Adrenal gland (tissue), 19 donors: ENCODE data around the gene GLDC. TPM values are rescaled to one million over a fixed set of nuclear protein-coding genes. Genes with fewer than 3 reads are reported as not detected.
"Not testable (repeated sequence)": the region's sequence is repeated elsewhere in the genome, so short reads cannot be mapped to it uniquely, and the experiment has no call there.

Experiments used
- DNase-seq, 7 donors: peaks; one replicate each; pipeline ENCODE4 v3.0.0-alpha.2; 2019 to 2020
- H3K27ac ChIP-seq, 5 donors: fragments of 200-600 bp; sonication (generic) in 4 of 5; 1 replicate in 3 of 5; 2 replicates in 2 of 5; pipeline versions ENCODE4 v1.5.1 to v1.8.0; 2016 to 2020; ENCODE audit warnings: mild to moderate bottlenecking in 1 of 5
- H3K27me3 ChIP-seq: fragments of 200-600 bp; 2 replicates; pipeline ENCODE4 v1.8.0; 2021
- H3K36me3 ChIP-seq, 2 donors: fragments of 200-600 bp; replicated peaks in 1 of 2; 1 replicate in 1 of 2; 2 replicates in 1 of 2; pipeline versions ENCODE4 v1.5.1 to v1.8.0; 2018 to 2022
- H3K4me1 ChIP-seq, 2 donors: fragments of 200-600 bp; replicated peaks in 1 of 2; 1 replicate in 1 of 2; 2 replicates in 1 of 2; pipeline versions ENCODE4 v1.5.1 to v1.8.0; 2018 to 2021
- H3K4me3 ChIP-seq, 4 donors: fragments of 200-600 bp; sonication (generic) in 3 of 4; one replicate each; pipeline ENCODE4 v1.5.1; 2016 to 2018
- H3K9me3 ChIP-seq, 3 donors: fragments of 200-600 bp; sonication (generic) in 1 of 3; replicated peaks in 1 of 3; 1 replicate in 2 of 3; 2 replicates in 1 of 3; pipeline versions ENCODE4 v1.5.1 to v1.8.0; 2016 to 2021
- CTCF ChIP-seq, 6 experiments: fragments of 450-650 bp in 4 of 6; fragments of 200-600 bp in 2 of 6; sonication (generic) in 1 of 6; IDR thresholded peaks; 1 replicate in 5 of 6; 2 replicates in 1 of 6; pipeline versions ENCODE4 v1.5.1 to v1.8.0; 2016 to 2021; ENCODE audit warnings: antibody characterized with exemption in 6 of 6, mild to moderate bottlenecking in 2 of 6, moderate library complexity in 1 of 6
- POLR2A ChIP-seq, 2 donors: fragments of 450-650 bp; IDR thresholded peaks; one replicate each; pipeline ENCODE4 v1.6.1; 2017; ENCODE audit warnings: antibody characterized with exemption in 2 of 2, mild to moderate bottlenecking in 2 of 2, moderate library complexity in 1 of 2
- WGBS, 4 donors: extraction: QIAGEN DNeasy Blood & Tissue Kit in 2 of 4; methylation state at CpG; one replicate each; pipeline versions ENCODE4 v1.1.5 to v1.1.7; 2013 to 2017; 5-methylcytosine and 5-hydroxymethylcytosine counted together
- intact Hi-C, 2 donors: fragments of 100-400 bp; cut with DNase I; formaldehyde crosslinking; loops; one replicate each; pipeline versions ENCODE4 v1.14.1 to v1.15.0; 2022 to 2023
- long read RNA-seq, 10 donors: library from polyadenylated mRNA in 3 of 10; unstranded in 2 of 10; stranded (forward) in 1 of 10; transcript quantifications; one replicate each; pipeline ENCODE4 v2.0.0 and lab custom pipeline, GENCODE V29; 2021 to 2026
- polyA plus RNA-seq, 3 donors: library from polyadenylated mRNA; stranded (reverse); fragments of 200-250 nt in 2 of 3; fragments of 350-450 nt in 1 of 3; fragmentation: Illumina TruSeq in 1 of 3; extraction: RNeasy Lipid Tissue Mini Kit (QIAGEN cat#74804) in 1 of 3; gene quantifications; one replicate each; pipeline ENCODE4 v1.2.3, GENCODE V29; 2013 to 2014
- total RNA-seq, 9 donors: library from RNA; depleted of rRNA in 4 of 9; stranded (reverse); fragments of >200 nt in 4 of 9; fragments of 120-200 nt in 1 of 9; fragmentation: NEBNext Ultra II Directional in 1 of 9; extraction: Animal tissue kit (Norgen Biotek cat#: 25700) in 1 of 9; gene quantifications; one replicate each; pipeline versions ENCODE4 v1.1.0 to v1.2.4, GENCODE V29; 2013 to 2023
- donor health status: healthy with polysubstance abuse.
- donor health status: Bipolar disorder and iron deficiency.
- donor health status: DM: yes; HTN: yes; CAD: no.
- donor health status: DM: no; HTN: no; CAD: no.
- donor health status: DM: no; HTN: no; CAD: no.
- donor health status: DM: yes; HTN: yes; CAD: no.

GLDC gene
- total RNA-seq (1 to 10 TPM in 1 of 9 donors, under 1 TPM in 6, not detected in 2; 0.14 to 1.3 (median 0.61) TPM), polyA plus RNA-seq (under 1 TPM; 0.16 to 0.27 (median 0.16) TPM)
- long read RNA-seq, donor 1: 0 reads
- long read RNA-seq, donor 2: 0 reads
- long read RNA-seq, donor 3: 0 reads
- long read RNA-seq, donor 4: 0 reads
- long read RNA-seq, donor 5: 0 reads
- long read RNA-seq, donor 6: 0 reads
- long read RNA-seq, donor 7: 0 reads
- long read RNA-seq, donor 8: 0 reads
- long read RNA-seq, donor 9: 0 reads
- long read RNA-seq, donor 10: 0 reads

DNA sequence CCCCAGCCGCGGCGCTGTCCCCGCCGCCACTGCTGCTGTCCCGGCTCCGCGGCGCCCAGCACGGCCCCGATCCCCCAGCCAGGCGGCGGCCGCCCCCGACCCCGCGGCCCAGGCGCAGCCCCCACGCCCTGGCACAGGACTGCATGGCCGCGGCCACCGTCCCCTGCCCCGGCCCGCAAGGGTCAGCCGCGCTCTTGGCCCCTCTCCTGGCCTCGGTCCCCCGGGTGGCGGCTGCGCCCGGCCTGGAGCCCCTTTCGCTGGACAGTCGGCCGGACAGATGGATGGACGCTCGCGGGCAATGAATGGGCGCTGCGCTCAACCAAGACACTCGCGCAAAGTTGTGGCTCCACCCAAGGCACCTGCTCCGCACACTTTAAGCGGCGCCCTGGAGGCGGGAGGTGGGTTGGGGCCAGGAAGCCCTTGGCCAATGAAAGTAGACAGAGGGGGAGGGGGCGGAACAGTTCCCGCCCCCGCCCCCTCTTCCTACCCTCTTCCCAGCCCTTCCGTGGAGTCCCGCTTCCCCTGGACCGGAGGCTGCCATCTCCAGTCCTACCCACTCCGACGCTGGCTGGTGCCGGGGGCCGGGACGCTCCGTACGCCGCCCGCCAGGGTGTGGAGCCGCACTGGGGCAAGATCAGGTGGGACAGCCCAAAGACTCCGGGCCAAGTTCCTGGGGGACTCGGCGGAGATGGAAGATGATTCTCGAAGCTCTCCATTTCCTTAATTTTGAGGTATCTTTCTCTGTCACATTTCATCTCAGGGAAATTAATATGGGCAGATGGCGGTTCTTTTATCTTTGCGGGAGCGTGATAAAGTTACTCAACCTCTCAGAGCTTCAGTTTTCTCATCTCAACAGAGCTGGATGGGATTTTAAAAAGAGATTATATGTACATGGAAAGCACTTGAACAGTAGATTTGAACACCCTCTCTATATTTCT lies at the start of gene GLDC:
GLDC (minus strand) TSS at position 375 of the 938 bp plus-strand sequence; CDS start at position 145, 230 bp downstream.
- intact Hi-C loops: no loop called here
- no peaks in the 10 kb centered on the region for H3K9me3 ChIP-seq
- 1 to 3% (median 2%) methylated on average over 29 to 68 of the region's 68 CpGs for WGBS, 4 donors
- TF ChIP-seq POLR2A (IDR thresholded peaks at IDR 0.05): no peak
- TF ChIP-seq CTCF (IDR thresholded peaks at IDR 0.05): no peak
- H3K36me3 ChIP-seq: no peaks in the 10 kb centered on the region
- no peak within 1 kb of the TSS for H3K27ac ChIP-seq
- peak in 6 of 7 donors; percentile 17 to 38 (median 22) for DNase-seq
- peak within 1 kb of the TSS in 1 of 4 donors; percentile 57 for H3K4me3 ChIP-seq
- H3K4me1 ChIP-seq: peaks cover 7 to 10% of the 10 kb centered on the region in 2 donors
- peaks cover 55% of the 10 kb centered on the region for H3K27me3 ChIP-seq

DNA sequence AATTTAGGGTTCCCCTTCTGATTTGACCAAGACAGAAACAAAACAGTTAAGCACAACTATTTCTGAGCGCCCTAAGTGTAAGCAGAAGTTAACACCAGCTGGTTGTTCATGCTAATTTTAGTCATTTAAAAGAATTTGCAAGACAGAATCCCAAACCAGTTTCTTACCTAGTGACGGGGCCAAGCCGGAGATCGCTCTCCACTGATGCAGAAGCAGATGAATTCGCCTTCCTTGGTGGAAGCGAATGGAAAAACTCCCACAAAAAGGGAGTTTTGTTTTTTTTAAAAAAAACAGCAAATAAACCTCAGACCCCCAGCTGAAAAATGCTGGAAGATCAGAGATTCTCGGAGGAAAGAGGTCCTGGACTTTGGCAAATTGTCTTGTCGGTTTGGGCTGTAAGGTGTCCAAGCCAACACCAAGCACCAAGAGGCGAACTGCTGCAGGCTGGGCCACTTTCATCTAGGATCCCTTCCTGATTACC lies 47.4 kb upstream of the GLDC start:
- H3K4me3 ChIP-seq: no peak overlapping the region
- no peaks in the 10 kb centered on the region for H3K36me3 ChIP-seq
- no peaks in the 10 kb centered on the region for H3K4me1 ChIP-seq
- intact Hi-C loops: no loop called here
- WGBS, 4 donors: 61 to 78% (median 74%) methylated on average over 9 of the region's 9 CpGs
- TF ChIP-seq CTCF (IDR thresholded peaks at IDR 0.05): no peak
- TF ChIP-seq POLR2A (IDR thresholded peaks at IDR 0.05): no peak
- no peak overlapping the region for H3K27ac ChIP-seq
- no peaks in the 10 kb centered on the region for H3K27me3 ChIP-seq
- DNase-seq: peak in 1 of 7 donors; percentile 28
- no peaks in the 10 kb centered on the region for H3K9me3 ChIP-seq

DNA sequence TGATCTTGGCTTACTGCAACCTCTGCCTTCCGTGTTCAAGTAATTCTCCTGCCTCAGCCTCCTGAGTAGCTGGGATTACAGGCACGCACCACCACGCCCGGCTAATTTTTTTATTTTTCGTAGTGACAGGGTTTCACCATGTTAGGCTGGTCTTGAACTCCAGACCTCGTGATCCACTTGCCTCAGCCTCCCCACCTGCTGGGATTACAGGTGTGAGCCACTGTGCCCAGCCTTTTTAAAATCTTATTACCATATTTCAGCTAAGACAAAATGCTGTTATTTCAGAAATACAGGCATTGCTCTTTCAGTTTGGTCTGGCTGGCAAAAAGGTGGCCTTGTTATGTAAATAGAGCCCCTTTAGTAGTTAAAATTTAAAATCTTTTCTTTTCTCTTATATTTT lies 46.9 kb upstream of the GLDC start:
- 88 to 94% (median 90%) methylated on average over 6 of the region's 6 CpGs for WGBS, 4 donors
- no peak overlapping the region for H3K27ac ChIP-seq
- no peaks in the 10 kb centered on the region for H3K27me3 ChIP-seq
- no peaks in the 10 kb centered on the region for H3K4me1 ChIP-seq
- TF ChIP-seq POLR2A (IDR thresholded peaks at IDR 0.05): no peak
- TF ChIP-seq CTCF (IDR thresholded peaks at IDR 0.05): no peak
- intact Hi-C loops: no loop called here
- no peaks in the 10 kb centered on the region for H3K36me3 ChIP-seq
- DNase-seq: no peak
- no peaks in the 10 kb centered on the region for H3K9me3 ChIP-seq
- no peak overlapping the region for H3K4me3 ChIP-seq

- H3K4me1 ChIP-seq, H3K9me3 ChIP-seq, DNase-seq, H3K4me3 ChIP-seq, H3K36me3 ChIP-seq, H3K27me3 ChIP-seq, intact Hi-C loops: not testable (repeated sequence)
- H3K27ac ChIP-seq: peak overlapping the region in 2 of 5 donors; percentile 19 to 48
- WGBS, 4 donors: 67 to 89% (median 81%) methylated on average over 7 of the region's 7 CpGs
These were observed 45.1 kb upstream of the GLDC start for GRCh38 chr9:6690675-6691070.
